Activated CD4-positive, alpha-beta memory T cell treated with anti-CD3 and anti-CD28 coated beads, Interleukin-2, amount 10 ng/mL, durations not matched to agents 7 days and 5 days (primary cell): ENCODE results near the gene HNRNPD. TPM values are rescaled to one million over a fixed set of nuclear protein-coding genes. Genes with fewer than 3 reads are reported as not detected.
"Not testable (repeated sequence)": the region's sequence is repeated elsewhere in the genome, so short reads cannot be mapped to it uniquely, and the experiment has no call there.

Experiments
- CTCF ChIA-PET: fragments of 350-600 bp; sonication (Branson Sonifier 250); formaldehyde crosslinking; loops from one replicate; lab custom pipeline; 2021; ENCODE audit warnings: antibody characterized with exemption, inconsistent platforms; lab: Charles Lee
- POLR2A ChIA-PET: fragments of 350-600 bp; sonication (Branson Sonifier 250); formaldehyde crosslinking; loops from one replicate; lab custom pipeline; 2021; ENCODE audit warnings: antibody characterized with exemption; lab: Charles Lee
- DNase-seq: peaks from one replicate; pipeline ENCODE4 v3.0.0-alpha.2; 2020
- H3K27ac Mint-ChIP-seq: one replicate; pipeline ENCODE4 v1.8.0; 2021; ENCODE audit warnings: mild to moderate bottlenecking, mixed read lengths
- H3K27me3 Mint-ChIP-seq: one replicate; pipeline ENCODE4 v1.8.0; 2021; ENCODE audit warnings: mixed read lengths
- H3K36me3 Mint-ChIP-seq: one replicate; pipeline ENCODE4 v1.8.0; 2021; ENCODE audit warnings: low read depth, mixed read lengths
- H3K4me1 Mint-ChIP-seq: one replicate; pipeline ENCODE4 v1.8.0; 2021; ENCODE audit warnings: mixed read lengths
- H3K4me3 Mint-ChIP-seq: one replicate; pipeline ENCODE4 v1.8.0; 2021; ENCODE audit warnings: mild to moderate bottlenecking, mixed read lengths
- H3K9me3 Mint-ChIP-seq: one replicate; pipeline ENCODE4 v1.8.0; 2021; ENCODE audit warnings: mixed read lengths
- total RNA-seq, 2 experiments: library from RNA; stranded (reverse); gene quantifications; one replicate each; pipeline ENCODE4 v1.2.3, GENCODE V29; 2021

Gene HNRNPD
- total RNA-seq, 2 experiments from 2014 or later, result 355 to 366 TPM

GRCh38 chr4:82352825-82353366, 20.9 kb downstream of the HNRNPD start:
- H3K4me3 Mint-ChIP-seq, result no peak overlapping the region
- peaks cover 56% of the 10 kb centered on the region for H3K4me1 Mint-ChIP-seq
- no peak for DNase-seq
- ChIA-PET POLR2A (interaction anchor here (0.9 to 3.0 kb wide), 5 partner anchors 10 to 76 kb away, joined by 3 to 10 read pairs (median 5); partner anchors contain the start of gene HNRNPD), CTCF (interaction anchor here (1.0 kb wide), 1 partner anchor 9 kb away, joined by 3 read pairs; no protein-coding TSS in a partner anchor)
- peaks cover 82% of the 10 kb centered on the region for H3K36me3 Mint-ChIP-seq
- H3K27me3 Mint-ChIP-seq, result no peaks in the 10 kb centered on the region
- peak overlapping the region; percentile 60 for H3K27ac Mint-ChIP-seq
- no peaks in the 10 kb centered on the region for H3K9me3 Mint-ChIP-seq

GRCh38 chr4:82352118-82352824, 21.5 kb downstream of the HNRNPD start:
- Mint-ChIP-seq H3K36me3 (peaks cover 76% of the 10 kb centered on the region), H3K27me3 (no peaks in the 10 kb centered on the region), H3K27ac (peak overlapping the region; percentile 60), H3K4me3 (no peak overlapping the region), H3K9me3 (no peaks in the 10 kb centered on the region), H3K4me1 (peaks cover 49% of the 10 kb centered on the region)
- ChIA-PET POLR2A (interaction anchor here (0.7 to 3.0 kb wide), 8 partner anchors 10 to 76 kb away, joined by 3 to 10 read pairs (median 4); partner anchors contain the start of gene HNRNPD), CTCF (no interaction called here)
- DNase-seq, result no peak

DNA sequence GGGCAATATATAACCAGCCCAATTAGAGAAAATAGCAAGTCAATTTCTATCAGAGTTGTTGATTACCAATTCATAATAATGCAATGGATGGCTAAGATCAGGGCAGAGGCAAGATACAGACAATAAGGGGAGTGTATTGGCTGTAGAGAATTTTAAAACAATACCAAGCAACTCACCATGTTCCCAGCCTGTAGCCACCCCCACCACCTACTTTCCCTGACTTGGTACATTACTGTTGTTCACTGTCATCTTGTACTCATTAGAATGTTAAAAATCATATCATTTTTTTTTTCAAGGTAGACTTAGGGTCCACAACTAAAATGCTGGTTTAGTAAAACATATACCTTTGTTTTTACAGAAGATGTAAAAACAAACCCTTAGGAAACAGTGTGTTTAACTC, 27.7 kb downstream of the HNRNPD start:
- H3K4me3 Mint-ChIP-seq, result no peak overlapping the region
- DNase-seq, result no peak
- peaks cover 27% of the 10 kb centered on the region for H3K36me3 Mint-ChIP-seq
- no peaks in the 10 kb centered on the region for H3K27me3 Mint-ChIP-seq
- H3K27ac Mint-ChIP-seq, result no peak overlapping the region
- no peaks in the 10 kb centered on the region for H3K9me3 Mint-ChIP-seq
- H3K4me1 Mint-ChIP-seq, result peaks cover 5% of the 10 kb centered on the region
- POLR2A ChIA-PET, result no interaction called here
- CTCF ChIA-PET, result no interaction called here

DNA sequence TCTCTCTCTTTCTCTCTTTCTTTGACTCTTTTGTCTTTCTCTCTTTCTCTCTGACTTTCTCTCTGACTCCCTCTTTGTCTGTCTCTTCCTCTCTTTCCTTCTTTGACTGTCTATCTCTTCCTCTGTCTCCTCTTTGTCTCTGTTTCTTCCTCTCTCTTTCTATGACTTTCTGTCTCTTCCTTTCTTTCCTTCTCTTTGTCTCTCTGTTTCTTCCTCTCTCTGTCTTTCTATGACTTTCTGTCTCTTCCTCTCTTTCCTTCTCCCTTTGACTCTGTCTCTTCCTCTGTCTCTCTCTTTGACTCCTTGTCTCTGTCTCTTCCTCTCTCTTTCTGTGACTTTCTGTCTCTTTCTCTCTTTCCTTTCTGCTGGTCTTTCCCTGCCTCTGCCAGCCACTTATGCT, 38.7 kb downstream of the HNRNPD start:
- CTCF ChIA-PET, result interaction anchor here (0.6 kb wide), 1 partner anchor 474 kb away, joined by 3 read pairs; no protein-coding TSS in a partner anchor
- no peak overlapping the region for H3K4me3 Mint-ChIP-seq
- H3K36me3 Mint-ChIP-seq, result peaks cover 6% of the 10 kb centered on the region
- no peak for DNase-seq
- H3K27me3 Mint-ChIP-seq, result peaks cover 4% of the 10 kb centered on the region
- no peak overlapping the region for H3K27ac Mint-ChIP-seq
- POLR2A ChIA-PET, result no interaction called here
- no peaks in the 10 kb centered on the region for H3K4me1 Mint-ChIP-seq
- no peaks in the 10 kb centered on the region for H3K9me3 Mint-ChIP-seq

DNA sequence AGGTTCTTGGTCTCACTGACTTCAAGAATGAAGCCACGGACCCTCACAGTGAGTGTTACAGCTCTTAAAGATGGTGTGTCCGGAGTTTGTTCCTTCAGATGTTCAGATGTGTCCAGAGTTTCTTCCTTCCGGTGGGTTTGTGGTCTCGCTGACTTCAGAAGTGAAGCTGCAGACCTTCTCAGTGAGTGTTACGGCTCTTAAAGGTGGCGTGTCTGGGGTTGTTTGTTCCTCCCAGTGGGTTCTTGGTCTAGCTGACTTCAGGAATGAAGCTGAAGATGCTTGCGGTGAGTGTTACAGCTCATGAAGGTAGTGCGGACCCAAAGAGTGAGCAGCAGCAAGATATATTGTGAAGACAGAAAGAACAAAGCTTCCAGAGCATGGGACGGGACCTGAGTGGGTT, 40.1 kb downstream of the HNRNPD start:
- H3K27ac Mint-ChIP-seq, DNase-seq, H3K27me3 Mint-ChIP-seq, POLR2A ChIA-PET, H3K36me3 Mint-ChIP-seq, H3K4me1 Mint-ChIP-seq, H3K9me3 Mint-ChIP-seq, H3K4me3 Mint-ChIP-seq: not testable (repeated sequence)
- CTCF ChIA-PET, result interaction anchor here (0.6 kb wide), 1 partner anchor 54 kb away, joined by 3 read pairs; no protein-coding TSS in a partner anchor

DNA sequence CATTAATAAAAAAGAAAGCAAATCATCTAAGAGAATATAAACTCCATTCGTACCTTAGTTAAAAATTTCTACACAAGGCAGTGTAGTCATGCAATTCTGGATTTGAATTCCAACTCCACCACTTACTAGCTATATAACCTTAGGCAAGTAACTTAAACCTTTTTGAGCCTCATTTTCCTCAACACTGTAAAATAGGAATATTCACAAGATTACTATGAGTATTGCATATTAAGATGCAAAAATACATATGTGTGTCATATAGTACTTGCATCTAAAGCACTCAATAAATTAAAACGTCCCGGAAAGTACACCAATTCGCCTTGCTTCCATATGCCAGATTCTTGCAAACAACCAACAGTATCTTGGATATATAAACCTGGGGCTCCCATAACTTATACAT, 42.0 kb downstream of the HNRNPD start:
- no peak for DNase-seq
- Mint-ChIP-seq H3K27me3 (peaks cover 8% of the 10 kb centered on the region), H3K4me3 (no peak overlapping the region), H3K36me3 (no peaks in the 10 kb centered on the region), H3K4me1 (no peaks in the 10 kb centered on the region), H3K27ac (no peak overlapping the region), H3K9me3 (no peaks in the 10 kb centered on the region)
- CTCF ChIA-PET, result no interaction called here
- POLR2A ChIA-PET, result no interaction called here

DNA sequence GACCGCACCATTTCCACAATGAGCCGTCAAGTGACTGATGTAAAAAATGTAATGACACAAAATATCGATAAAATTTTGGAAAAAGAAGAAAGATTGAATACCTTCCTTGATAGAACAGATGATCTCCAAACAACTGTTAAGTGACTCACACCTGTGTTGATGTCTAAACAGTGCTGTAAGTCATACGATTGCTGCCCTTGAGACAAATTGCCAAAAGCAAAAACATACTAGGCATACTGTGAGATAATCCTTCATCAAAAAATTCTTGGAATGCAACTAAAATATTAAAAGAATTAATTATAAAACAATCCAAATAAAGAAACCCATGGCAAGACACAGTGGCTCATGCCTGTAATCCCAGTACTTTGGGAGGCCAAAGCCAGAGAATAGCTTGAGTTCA, 53.4 kb downstream of the HNRNPD start:
- peaks cover 8% of the 10 kb centered on the region for H3K9me3 Mint-ChIP-seq
- ChIA-PET POLR2A (no interaction called here), CTCF (no interaction called here)
- H3K27me3 Mint-ChIP-seq, result peaks cover 16% of the 10 kb centered on the region
- H3K4me1 Mint-ChIP-seq, result no peaks in the 10 kb centered on the region
- no peak overlapping the region for H3K4me3 Mint-ChIP-seq
- no peak for DNase-seq
- H3K36me3 Mint-ChIP-seq, result peaks cover 4% of the 10 kb centered on the region
- H3K27ac Mint-ChIP-seq, result no peak overlapping the region

DNA sequence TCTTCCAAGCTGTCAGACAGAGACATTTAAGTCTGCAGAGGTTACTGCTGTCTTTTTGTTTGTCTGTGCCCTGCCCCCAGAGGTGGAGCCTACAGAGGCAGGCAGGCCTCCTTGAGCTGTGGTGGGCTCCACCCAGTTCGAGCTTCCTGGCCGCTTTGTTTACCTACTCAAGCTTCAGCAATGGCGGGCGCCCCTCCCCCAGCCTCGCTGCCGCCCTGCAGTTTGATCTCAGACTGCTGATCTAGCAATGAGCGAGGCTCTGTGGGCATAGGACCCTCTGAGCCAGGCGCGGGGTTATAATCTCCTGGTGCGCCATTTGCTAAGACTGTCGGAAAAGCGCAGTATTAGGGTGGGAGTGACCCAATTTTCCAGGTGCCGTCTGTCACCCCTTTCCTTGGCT, 70.7 kb downstream of the HNRNPD start:
- H3K4me1 Mint-ChIP-seq, H3K36me3 Mint-ChIP-seq, H3K4me3 Mint-ChIP-seq, DNase-seq, H3K9me3 Mint-ChIP-seq, POLR2A ChIA-PET, H3K27ac Mint-ChIP-seq: not testable (repeated sequence)
- CTCF ChIA-PET, result interaction anchor here (2.2 kb wide), 1 partner anchor 18 kb away, joined by 5 read pairs; no protein-coding TSS in a partner anchor
- H3K27me3 Mint-ChIP-seq, result peaks cover 26% of the 10 kb centered on the region

Other genes with a start within 250 kb of the HNRNPD start
- 100 to 1,000 TPM; 291 to 295 TPM for gene HNRNPDL, start 56.5 kb upstream of the HNRNPD start, total RNA-seq
- gene ENOPH1, start 56.6 kb upstream of the HNRNPD start, total RNA-seq, result 10 to 100 TPM; 35.4 to 36.1 TPM
- gene TMEM150C, start 188.0 kb upstream of the HNRNPD start, total RNA-seq, result not detected